GM18858 (cell line): ENCODE measurements around the gene OTUB2.

Experiments
- ATAC-seq: cut with Tn5 transposase; IDR thresholded peaks from one replicate; pipeline ENCODE4 v1.9.1; 2021; ENCODE audit not compliant: unreplicated experiment

OTUB2 gene

DNA sequence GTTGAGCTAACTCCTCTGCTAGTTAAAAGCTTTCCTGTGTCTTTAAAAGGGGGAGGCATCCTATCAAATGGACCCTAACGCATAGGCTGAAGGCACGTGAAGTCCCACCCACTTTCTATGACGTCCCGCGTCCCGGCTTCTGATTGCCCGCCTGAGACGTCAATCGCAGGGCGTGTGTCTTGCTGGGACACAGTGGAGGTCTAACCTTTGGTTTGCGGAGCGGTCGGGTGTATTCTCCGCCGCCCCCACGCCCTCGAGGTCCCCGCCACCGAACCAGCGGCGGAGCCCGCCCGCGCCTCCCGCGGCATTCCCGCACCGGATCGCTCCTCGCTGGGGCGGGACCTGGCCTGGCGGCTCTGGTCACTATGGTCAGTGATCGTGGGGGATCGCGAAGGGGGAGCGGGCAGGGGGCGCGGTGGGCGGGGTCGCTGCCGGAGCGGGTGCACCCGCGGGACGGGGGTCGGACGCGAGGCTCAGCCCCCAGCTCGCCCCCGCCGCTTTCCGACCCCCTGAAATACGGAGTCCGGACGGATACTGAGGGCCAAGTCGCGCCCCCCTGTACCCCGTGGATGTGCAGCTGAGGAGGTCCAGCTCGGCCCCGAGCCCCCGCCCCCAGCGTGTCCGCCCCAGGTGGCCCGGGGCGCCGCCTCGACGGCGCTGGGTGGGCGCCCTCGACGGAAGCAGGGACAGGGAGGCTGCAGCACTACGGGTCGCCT lies at the start of gene OTUB2:
Gene OTUB2 (plus strand): TSS at position 168 of the 716 bp plus-strand sequence. CDS start 198 bp downstream, at position 366.
- peak; percentile 99 for ATAC-seq

DNA sequence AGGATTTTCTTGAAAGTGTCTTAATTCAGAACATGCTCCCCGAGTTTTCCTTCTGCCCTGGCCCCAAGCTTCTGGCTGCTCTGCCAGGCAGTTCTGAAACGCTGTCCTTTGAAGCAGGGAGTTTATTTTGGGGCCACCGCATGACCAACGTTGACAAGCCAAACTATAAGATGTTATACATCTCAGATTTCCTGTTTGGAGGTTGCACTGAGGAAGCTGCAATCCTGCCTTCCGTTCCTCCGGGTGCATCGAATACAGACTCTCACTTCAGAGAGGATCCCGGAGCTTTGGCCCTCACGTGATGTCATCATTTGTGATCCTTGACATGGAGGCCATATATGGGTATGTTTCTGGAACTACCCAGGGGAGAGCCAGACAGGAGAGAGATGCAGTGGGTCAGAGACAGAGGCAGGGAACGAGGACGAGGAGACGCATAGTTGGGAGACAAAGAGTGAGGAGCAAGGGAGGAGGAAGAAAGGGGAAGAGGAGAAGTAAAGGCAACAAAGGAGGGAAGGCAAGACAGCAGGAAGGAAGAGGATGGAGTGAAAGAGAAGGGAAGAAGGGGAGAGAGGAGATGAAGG lies 49.6 kb upstream of the OTUB2 start, which contains the start of gene ASB2:
Gene ASB2 (minus strand): TSS at position 94 of the 581 bp plus-strand sequence. CDS start 12,031 bp downstream, outside the sequence.
- ATAC-seq: no peak

DNA sequence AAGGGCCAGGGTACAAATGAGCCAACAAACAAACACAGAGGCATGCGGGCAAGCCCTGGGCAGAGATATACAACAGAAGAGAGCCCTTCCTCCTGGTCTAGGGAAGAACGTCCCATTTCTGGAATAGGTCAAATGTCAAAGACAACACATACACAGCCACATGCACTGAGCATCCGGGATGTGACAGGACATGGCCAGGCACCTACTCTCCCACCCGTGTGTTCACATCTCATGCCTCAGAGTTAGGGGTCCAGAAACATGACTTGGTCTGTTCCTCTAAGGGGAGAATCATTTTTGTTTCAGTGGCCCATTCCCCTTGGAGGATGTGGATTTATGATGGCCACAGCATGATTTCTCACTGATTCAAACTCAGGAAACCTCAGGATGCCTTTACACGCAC lies 49.0 kb upstream of the OTUB2 start:
- no peak for ATAC-seq

DNA sequence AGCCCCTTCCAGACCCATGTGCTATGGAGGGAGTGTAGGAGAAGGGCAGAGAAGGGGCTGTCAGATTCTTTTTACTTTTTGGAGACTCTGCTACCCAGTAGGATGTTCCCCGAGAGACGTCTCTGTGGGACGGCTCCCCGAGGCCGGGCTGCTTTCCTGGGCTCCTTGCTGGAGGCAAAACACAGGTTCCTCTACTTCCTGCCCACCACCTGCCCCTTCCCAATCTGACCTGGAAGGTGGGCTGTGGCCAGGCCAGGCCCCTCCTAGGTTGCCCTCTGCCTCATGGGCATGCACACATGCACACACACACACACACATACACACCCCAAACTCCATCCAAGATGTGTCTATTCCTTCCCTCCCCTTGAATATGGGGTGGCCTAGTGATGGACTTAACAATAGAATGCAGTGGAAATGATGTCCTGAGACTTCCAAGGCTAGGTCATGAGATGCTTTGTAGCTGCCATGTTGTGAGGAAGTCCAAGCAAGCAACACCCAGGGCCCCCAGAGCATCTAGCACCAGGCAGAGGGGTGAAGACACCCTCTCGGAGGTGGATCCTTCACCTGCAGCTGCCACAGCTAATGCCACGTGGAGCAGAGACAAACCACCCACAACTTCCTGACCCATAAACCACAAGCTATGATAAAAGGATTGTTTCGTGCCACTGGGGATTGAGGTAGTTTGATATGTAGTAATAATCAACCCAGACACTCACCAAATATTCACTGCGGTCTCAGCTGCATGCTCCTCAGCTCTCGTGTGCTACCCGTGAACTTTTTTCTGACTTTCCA lies 48.2 kb upstream of the OTUB2 start:
- ATAC-seq: peak; percentile 52

DNA sequence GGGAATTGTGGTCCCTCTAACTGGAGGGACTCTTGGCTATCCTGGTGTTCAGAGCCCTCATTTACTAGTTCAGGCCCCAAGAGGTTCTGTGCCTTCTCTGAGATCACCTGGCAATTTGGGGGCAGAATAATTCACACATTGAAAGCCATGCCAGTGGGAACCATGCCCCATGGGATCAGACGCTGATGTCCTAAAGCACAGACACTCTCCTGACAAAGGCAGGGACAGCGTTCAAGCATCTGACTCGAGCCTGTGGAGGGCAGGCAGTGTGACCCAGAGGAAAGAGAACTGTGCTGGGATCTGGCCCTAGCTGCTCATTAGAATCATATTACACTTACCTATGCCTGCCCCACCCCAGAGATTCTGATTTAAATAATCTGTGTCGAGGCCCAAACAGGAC lies 47.4 kb upstream of the OTUB2 start:
- no peak for ATAC-seq

DNA sequence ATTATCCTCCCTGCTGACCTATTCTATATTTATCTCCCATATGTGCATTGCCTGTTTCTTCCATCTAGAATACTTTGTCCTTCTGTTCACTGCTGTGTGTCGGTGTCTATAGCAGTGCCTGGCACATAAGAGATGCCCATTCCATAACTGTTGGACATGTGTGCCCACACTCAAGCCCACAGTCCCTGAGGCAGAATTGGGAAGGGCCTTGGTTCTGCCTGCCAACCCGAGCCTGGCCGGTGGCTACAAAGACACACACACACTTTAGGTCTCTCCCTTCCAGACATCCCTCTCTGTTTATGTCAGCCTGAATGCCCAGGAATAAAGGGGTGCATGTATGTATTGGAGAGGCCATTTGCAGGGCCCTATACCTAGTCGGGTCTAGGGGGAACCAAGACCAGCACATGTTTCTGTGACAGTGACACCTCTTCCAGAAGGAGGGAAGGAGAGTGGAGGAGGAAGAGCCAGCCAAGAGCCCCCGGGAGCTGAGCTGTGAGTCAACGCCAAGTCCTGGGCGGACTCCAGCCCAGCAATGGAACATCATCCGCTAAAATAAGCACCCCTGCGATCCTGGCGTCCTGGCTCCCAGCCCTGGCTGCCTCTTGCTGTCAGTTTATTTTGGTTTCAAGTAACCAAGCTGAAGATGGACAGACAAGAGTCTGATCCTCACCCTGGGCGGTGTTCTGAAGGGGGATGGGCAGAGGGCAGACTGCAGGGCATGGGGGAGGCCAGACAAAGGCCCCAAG lies 45.5 kb upstream of the OTUB2 start:
- no peak for ATAC-seq

DNA sequence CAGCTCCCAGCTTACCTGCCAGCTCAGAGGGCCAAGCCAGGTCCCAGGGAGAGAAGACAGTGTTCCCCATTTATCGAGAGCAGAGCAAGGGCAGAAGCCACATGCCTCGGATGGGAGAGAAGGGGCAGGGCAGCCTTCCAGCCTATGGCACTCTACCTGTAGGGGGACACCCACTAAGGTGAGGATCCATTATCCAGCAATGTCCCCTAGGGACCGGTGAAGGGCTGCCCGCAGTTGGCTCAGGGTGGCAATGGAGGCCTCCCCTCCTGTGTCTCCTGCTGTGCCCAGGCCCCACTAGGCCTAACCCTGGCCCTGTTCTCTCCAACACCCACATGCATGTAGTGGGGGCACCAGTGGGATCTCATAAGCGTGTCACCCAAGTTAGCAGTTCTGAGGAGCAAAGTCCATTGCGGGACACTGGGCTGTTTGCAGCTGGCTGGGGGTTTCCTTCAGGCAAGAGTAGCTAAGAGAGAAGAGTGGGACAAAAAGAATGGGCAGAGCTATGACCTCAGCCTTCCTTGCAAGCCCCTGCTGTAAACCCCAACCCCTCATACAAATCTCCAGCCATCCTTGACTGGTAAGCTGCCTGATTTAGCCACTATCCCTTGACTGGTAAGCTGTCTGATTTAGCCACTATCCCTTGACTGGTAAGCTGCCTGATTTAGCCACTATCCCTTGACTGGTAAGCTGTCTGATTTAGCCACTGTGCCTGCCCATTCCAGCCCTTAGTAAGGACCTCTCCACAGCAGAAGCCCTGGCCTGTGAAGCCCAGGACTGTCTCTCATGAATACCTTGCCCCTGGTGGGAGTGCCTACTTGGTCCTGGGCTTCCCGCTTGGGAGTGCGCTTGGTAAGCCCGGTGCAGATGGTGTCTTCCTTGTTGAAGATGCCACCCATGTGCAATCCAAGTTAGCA lies 44.6 kb upstream of the OTUB2 start:
- ATAC-seq: no peak

DNA sequence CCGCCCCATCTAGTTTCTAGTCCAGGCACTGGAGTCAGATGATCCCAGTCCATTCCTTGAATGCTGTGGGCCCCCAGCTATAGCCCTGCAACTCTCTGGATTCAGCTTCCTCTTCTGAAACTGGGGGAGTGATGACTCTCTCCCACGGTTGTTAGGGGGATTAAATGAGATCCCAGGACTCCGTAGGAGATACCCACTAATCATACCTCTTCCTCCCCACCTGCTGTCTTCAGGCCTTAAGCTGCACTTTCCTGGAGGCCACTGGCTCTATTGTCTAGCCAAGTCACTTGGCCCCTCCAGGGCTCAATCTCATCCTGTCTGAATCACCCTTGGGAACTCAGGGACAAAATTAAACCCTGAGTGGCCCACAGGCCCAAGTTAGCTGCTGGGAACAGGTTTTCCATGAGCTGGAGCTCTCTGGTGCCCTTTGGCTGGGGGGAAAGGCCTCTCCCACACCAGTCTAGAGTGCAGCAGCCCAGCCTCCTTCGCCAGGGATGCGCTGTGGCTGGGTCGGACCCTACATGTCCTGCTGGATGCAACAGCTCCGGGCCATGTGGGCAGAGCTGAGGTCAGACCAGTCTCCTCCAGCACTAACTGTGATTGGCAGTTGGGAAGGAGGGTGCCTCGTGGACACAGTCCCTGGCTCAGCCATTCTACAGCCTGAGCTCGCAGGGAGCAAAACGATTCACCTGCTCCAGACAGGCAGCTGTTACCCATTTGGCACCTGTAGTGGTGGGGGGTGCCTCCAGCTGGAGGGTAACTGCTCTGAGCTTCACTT lies 43.7 kb upstream of the OTUB2 start:
- no peak for ATAC-seq

DNA sequence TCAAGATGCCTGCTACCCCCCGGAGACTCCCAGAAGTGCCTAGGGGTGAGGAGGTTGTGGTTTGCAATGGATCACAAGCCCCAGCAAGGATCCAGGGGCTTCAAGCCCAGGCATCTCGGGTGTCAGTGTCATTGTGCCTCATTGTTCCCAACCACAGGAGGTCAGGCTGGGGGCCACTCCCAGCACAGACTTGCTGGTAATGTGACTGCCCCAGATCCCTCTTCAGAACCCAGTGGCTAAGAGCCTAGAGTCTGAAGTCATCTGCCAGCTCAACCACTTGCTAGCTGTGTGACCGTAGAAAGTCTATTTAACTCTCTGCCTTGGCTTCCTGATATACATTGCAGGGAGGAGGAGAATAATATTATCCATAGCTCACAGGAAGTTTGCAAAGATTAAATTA lies 42.1 kb upstream of the OTUB2 start:
- ATAC-seq: no peak

DNA sequence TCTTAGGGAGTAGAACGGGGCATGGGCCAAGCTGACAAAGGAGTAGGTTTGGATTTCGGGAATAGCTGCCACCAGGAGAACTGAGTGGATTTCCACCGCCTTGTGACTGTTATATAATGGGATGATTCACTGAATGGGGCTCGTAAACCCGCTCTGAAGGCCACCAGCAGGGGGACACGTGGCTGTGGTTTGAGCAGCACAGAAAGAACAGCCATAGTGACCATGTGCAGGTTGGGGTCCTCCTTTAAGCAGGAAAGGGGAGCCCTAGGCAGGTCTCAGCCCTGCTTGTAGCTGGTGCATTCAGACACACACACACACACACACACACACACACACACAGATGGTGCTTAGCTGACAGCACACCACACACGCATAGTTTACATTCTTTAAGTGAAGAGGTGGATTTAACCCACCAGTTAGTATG lies 41.1 kb upstream of the OTUB2 start:
- ATAC-seq: no peak

DNA sequence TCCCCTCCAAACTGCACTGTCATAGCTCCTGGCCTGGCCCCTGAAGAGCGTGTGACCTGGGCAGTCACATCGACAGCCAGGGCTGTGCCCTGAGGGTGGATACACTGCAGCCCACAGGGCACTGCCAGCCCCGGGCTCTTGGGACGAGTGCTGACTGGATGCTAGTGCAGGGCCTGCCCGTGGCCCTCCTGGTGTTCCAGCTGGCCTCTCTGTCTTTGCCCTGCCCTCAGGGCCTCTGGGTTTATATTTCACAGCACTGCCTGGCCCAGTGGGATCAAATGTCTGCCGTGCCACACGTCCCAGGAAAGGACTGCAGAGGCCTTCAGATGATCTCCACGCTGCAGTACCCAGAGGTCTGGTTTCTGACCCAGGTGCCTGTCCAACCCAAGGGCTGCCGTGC lies 39.2 kb upstream of the OTUB2 start:
- ATAC-seq: no peak

DNA sequence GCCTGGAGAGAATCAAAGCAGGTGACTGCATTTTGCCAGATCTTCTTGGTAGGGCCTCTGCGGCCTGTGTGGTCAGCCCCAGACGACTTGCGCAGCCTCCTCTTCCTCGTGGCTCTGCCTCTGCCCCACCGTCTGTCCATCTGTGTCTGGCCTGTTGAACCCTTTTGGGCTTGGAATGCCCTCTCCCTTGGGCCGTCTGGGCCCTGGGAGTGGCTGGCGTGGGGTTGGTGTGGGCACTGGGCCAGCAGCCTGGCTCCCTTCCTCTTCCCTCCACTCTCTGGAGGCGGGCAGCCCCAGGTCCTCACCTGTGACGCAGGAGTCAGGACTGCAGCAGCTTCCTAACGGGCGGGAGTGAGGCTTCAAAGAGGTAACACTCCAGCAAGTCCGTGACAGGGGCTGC lies 38.8 kb upstream of the OTUB2 start:
- no peak for ATAC-seq

DNA sequence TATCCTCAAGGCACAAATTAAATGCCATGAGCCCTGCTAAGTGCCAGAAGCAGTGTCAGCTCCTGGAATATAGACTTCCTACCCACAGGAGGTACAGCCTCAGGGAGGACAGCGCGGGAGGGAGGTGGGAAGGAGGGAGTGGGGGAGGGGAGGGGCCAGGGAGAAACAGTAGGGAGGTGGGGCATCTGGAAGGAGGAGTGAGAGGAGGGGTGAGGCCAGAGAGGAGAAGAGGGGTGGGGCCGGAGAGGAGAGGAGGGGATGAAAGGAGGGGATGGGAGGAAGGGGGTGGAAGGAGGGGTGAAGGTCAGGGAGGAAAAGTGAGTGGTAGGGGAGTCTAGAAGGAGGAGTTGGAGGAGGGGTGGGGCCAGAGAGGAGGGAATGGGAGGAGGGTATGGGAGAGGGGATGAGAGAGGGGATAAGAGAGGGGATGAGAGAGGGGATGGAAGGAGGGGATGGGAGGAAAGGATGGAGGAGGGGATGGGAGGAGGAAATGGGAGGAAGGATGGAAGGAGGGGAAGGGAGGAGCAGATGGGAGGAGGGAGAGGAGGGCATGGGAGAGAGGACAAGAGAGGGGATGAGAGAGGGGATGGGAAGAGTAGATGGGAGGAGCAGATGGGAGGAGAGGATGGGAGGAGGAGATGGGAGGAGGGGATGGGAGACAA lies 38.2 kb upstream of the OTUB2 start:
- ATAC-seq: no peak

DNA sequence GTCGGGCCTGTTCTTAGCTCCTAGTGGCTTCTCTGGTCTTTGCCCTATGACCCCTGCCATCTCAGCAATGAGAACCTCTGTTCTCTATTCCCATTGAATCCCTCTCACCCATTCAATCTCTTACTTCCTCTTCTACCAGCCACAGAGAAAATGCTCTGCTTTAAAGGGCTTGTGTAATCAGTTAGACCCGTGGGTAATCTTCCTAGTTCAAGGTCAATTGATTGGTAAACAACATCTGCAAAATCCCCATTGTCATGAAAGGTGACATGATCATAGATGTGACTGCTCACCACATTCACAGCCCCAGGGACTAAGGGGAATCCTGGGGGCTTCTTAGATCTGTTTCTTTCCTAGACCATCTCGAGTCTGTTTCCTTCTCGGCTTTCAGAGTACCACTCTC lies 36.2 kb upstream of the OTUB2 start:
- ATAC-seq: no peak

DNA sequence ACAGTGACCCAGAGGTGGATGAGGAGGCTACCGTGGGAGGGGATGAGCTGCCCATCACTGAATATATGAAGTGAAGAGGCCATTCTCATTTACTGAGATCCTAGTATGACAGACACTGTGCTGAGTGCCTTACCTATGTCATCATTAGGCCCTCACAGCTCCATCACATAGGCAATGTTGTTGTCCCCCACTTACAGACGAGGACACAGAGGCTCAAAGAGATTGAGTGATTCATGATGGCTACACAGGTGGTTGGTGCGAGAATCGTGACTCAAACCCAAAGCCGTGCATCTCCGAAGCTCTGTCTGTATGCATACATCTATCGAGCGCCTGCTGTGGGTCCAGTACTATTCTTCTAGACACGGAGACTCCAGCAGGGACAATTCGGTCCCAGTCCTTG lies 34.9 kb upstream of the OTUB2 start:
- ATAC-seq: no peak

DNA sequence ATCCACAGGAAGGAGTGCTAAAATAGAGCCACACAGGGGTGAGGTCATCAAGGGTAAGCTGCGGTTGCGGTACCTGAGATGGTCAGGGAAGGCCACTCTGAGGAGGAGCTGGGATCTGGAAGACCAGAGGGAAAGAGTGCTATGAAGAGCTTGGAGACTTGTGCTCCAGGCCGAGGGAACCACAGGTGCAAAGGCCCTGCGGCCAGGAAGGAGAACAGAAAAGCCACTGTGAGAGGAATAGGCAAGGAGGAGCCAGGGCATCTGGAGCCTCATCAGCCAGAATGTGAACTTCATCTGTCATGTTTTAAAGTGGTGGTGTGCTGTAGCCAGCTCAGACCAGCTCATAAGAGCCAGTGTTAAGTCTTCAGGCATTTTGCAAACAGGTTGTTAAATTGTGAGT lies 34.5 kb upstream of the OTUB2 start:
- ATAC-seq: no peak

DNA sequence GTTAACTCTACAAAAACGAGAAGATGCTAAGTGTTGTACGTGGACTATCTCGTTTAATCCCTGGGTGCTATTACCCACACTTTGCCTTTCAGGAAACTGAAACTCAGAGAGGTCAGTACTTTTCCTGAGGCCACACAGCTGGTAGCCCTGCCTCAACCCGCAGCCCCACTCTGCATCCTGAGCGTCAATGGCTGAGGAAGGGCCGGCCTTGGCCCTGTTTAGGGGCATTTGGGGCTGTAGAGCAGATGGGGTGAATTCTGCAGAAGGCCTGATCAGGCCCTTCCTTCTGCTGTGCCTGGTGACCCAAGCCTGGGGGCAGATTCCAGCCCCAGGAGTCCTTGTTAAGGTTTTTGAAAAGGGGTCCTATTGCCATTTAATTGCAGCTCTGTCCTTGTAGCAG lies 32.8 kb upstream of the OTUB2 start:
- no peak for ATAC-seq

DNA sequence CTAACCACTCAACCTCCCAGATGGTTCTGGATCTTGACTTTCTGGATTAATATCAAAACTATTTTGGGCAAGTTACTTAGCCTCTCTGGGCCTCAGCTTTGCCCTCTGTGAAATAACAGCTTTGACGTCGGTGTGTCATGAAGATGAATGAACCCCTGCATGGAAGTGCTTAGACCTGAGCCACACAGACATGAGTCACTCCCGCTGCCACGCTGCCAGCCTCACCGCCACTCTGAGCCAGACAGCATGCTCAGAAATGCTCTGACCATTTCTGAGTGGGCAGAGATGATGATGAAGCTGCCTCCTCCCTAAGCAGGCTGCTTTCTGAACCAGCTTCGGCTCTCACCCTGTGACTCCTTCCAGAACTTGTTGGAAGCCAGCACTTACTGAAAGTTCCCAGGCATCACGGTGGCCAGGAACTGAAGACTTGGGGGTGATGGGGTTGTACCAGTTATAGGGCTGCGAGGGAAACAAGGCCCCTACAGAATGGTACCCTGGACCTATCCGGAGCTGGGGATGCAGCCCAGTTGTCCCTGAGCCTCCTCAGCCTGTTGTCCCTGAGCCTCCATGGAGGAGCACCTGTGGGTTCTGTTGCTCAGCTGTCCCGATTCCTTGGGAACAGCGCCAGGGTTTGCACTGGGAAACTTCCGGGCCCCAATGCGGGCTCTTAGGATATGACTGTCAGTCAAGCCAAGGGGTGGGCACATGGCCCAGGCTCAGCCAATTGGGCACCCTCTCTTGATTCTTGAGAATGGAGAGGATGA lies 31.0 kb upstream of the OTUB2 start:
- ATAC-seq: no peak
